RKO (cell line): ENCODE results near the gene TNS4.

Source experiments
- DNase-seq: peaks from one replicate; pipeline ENCODE4 v3.0.0-alpha.2; 2016; ENCODE audit warnings: low spot score

TNS4 gene

DNA sequence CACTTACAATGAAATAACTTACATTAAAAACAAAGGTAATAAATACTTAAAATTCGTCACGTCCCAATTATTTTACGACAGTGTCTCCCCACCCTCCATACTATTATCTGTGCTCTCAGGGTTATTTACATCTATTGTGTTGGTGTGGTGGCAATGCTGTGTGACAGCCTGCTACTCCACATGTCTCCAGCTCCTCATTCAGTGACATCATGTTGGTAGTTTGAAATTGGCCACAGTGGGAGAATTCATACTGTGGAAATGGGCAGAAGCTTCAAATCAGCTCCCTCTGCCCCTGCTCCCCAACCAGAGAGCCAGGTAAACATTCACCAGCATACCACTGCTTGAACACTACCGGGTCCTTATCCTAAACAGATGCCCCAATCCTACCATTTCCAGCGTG lies 6.3 kb downstream of the TNS4 start:
- no peak for DNase-seq

DNA sequence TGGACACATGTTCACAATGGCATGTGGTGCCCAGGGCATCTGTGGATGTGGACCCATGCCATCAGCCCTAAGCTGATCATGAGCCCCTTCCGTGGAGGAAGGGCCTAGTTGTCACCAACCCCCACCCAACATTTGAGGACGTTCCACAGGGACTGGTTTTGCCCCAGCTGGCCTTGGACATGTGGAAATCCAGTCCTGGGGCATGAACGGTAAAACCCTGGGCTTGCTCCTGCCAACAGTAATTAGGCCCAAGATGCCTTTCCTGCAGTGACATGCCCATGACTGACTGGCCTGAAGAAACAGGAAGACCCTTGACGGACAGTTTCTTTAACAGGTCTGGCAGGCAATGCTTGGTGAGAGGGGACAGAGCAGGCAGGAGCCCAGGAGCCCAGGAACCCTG lies 7.7 kb downstream of the TNS4 start:
- DNase-seq, result no peak

DNA sequence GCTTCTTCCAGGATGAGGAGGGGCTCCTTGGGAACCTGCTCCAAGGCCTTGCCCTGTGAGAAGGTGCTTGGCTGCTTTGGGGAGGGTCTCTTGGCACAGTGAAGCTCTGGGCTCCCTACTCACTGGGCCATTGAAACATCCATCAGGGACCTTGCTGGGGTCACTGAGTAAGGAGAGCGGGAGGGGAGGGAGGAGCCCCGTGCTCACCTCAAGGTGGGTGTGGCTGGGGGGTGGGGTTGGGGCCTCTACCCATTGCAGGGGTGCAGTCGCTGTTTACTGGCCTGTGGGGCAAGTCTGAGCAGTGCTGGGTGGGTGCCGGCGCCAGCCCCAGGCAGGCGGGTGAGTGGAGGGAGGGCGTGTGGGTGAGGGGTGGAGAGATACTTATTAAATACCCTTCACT lies 9.9 kb downstream of the TNS4 start:
- no peak for DNase-seq

DNA sequence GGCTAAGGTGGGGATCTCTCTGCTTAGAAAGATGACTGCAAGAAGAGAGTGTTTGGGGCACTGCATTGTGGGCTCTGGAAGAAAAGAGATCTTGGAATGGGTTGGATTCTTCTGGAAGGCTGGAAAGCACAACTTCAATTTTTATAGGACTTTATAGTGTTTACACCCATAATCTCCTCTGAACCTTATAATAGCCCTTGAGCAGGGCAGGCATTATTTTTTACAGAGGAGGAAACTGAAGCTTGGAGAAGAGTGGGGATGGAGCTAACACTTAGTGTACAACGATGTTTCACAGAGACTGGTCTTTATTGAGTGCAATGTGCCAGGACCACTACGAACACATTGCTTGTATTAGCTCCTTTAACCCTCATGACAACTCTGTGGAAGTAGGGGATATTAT lies 10.4 kb downstream of the TNS4 start:
- no peak for DNase-seq

DNA sequence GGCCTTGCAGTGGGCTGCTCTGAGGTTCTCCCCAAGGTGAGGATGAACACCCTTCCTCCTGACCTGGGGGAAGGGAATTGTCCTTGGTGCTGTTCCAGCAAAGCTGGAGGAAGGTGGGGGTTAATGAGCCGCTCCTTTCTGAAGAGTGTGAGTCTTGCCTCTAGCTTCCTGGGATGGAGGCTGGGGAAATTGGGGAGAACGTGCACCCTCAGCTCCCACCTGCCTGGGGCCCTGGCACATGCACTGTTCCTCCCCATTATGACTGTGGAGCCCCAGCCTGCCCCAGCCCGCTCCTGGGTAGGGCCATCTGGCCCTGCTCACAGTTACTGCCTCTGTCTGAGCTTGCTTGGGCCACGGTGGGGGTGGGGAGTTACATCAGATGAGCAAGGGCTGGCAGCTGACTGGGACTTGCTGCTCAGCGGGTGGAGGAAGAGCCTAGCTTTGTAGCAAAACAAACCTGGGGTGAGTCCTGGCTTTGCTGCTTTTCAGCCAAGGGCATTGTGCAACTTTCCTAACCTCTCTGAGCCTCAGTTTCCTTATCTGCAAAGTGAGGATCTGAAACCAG lies 11.1 kb downstream of the TNS4 start:
- DNase-seq, result no peak

DNA sequence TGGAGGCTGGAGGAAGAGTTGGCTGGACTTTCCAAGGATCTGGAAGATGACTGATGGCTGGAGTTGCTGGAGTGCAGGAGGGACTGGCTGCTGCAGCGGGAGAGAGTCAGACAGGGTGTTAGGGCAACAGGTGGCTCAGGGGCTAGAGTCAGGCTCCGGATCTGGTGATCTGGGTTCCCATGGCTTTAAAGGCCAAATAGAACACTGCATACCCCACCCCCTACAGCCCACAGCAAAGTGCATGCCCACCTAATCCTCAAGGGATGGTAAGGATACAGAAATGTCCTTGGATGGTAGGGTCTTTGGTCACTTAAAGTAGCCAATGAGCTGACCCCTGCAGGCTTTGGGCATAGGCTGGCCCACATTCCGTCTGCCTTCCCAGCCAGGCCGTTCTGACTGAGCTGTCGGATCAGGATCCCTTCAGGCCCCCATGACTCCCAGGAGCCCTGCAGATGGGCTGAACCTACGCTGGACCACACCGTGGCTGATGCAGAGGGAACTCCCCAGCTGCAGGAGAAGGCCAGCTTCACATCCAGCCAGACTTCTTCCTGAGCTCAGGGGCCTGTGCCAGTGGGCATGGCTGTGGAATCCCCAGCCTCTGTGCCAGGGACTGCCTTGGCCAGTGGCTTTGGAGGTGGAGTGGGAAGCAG lies 13.9 kb downstream of the TNS4 start:
- no peak for DNase-seq

DNA sequence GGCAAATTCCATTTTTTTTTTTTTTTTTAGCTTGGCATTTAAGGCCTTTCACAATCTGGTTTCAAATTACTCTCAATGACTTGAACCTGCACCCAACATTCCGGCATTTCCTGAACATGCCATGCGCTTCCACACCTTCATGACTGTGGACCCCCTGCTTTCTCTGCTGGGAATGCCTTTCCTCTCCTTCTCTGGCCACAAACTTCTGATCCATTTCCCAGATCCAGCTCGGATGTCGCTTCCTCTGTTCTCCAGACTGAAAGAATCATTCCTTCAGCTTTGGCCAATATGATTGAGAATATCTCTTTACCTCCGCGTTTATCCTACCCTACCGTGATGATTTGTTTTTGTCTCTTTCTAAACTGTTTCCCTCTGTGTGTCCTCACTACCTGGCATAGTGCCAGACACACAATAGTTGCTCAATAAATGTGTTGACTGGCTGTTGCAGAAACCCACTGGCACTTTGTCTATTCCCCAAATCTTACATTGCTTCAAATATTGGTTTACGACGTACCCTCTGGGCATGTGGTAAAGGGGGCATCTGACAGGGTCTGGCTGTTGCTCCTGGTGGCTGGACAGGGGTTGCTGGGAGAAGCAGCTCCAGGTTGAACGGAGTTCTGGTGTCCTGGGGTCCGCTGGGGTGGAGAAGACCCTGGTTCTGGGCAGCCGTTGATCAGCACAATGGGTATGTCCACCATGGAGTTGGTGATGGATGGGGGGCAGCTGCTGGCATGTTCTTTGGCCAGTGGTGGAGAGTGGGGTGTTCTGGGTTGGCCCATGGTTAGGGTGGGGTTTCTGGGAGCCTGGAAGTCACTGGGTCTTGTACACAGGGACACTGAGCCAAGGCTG lies 14.7 kb downstream of the TNS4 start:
- DNase-seq, result no peak

DNA sequence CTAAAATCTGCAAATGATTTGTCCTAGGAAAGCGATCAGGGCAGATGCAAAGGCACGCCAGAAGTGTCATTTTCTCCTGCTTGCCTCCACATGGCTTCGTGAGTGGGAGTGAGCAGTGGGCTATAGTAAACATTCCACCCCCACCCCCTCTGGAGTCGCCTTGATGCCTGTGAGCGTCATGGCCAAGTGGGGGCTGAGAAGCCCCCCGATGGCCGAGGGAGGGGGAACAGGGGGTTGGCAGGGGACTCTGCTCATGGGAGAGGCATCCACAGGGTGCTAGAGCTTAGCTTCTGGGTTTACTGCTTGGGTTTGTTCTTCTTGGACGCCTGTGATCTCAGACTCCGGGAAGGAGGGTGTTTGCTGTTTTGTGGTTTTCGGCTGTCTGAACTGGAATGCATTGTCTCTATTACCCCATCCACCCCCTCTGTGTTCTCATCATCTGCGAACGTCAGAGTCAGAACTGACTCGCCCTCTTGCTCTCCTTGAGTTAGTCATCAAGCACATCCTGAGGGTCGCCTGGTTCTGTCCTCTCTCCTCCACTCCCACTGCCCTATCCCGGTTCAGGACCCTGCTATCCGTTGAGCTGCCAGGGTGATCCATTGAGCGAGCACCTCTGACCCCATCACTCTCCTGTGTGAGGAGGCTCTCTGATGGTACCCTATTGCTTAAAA lies 15.4 kb downstream of the TNS4 start:
- peak; percentile 26 for DNase-seq

DNA sequence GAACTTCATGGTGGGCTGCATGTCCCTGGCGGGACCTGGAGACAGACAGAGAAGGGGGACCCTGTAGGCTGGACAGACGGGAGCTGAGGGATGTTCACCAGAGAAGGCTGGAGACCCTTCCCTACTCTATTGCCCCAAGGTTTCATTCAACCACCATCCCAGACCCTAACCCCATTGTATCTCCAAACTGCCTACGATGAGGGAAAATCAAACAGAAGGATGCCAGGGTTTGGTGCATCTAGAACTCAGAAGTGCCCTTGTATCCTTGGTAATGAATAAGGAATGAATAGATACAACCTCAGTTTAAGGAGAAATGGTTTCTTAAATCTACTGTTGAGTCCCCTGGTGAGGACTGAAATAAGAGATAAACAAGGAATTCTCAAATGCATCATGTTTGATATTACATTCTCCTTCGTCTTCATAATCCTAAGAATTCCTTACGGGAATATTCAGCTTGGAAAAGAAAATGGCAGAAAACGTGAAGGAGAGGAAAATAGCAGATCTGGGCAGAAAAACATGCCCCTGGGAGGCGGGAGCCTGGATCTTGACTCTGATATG lies 16.4 kb downstream of the TNS4 start:
- no peak for DNase-seq

DNA sequence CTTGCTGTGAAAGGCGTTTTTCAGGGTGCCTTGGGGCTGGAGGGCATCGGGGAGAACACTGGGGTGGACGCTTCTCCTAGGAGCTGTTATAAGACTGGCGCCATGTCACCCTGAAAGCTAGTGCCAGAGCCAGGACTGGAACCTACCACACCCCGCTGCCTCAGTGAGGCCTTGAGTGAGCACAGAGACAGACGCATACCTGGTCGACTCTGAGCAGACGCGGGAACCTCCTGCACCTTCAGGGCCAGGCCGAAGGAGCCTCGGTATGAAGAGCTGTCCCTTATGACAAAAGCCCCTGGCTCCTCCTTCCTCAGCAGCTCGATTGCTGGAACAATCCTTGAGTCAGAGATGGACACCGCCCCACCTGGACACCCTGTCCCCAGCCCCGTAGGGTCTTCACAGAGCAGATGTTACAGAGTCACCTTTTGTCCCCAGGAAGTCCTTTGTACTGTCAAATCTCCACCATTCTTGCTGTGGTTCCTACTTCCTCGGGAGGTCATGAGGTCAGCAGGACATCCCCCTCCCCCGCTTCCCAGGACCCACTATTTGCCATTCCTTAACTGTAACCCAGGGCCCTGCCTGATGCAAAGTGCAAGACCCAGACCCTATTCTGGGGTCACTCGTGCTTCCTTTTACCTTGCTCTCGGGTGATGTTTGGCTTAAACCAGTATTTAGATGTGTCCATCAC lies 17.0 kb downstream of the TNS4 start:
- no peak for DNase-seq

DNA sequence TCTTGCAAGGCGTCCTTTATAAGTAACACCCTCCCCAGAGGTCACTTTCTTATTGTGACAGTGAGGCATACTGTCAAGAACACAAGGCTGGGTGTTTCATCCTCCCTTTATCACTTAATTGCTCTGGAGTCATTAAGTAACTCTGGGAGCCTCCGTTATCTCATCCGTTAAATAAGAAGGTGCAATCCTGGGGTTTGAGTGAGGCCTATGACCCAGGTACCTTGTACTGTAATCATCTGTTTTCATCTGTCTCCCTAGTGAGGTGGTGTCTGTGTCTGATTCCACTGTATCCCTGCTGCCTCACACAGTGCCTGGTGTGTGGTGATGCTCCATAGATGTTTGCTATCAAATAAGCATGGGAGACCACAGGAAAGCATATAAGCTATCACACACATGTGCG lies 17.7 kb downstream of the TNS4 start:
- DNase-seq, result no peak

DNA sequence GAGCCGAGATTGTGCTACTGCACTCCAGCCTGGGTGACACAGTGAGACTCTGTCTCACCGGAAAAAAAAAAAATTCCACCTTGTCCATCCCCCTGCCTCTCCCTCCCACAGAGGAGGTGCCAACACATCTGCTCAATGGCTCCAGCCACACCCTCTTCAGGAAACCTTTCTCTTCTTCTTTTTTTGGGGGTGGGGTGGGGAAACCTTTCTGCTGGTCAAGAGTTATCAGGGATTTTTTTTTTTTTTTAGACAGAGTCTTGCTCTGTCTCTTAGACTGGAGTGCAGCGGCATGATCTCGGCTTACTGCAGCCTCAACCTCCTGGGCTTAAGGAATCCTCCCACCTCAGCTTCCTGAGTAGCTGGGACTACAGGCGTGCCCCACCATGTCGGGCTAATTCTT lies 18.7 kb downstream of the TNS4 start:
- no peak for DNase-seq

DNA sequence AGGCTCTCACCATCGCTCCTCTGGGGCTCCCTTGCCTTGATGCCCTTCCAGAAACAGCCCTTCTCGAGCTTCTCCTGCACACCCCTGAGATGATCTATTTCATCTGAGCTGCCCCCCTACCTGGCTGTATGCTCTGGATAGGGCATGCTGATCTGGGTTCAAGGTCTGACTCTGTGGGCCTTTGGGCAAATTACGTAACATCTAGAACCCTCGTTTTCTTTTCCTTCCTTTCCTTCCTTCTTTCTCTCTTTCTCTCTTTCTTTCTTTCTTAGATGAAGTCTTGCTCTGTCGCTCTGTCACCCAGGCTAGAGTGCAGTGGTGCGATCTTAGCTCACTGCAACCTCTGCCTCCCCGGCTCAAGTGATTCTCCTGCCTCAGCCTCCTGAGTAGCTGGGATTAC lies 20.3 kb downstream of the TNS4 start:
- no peak for DNase-seq

DNA sequence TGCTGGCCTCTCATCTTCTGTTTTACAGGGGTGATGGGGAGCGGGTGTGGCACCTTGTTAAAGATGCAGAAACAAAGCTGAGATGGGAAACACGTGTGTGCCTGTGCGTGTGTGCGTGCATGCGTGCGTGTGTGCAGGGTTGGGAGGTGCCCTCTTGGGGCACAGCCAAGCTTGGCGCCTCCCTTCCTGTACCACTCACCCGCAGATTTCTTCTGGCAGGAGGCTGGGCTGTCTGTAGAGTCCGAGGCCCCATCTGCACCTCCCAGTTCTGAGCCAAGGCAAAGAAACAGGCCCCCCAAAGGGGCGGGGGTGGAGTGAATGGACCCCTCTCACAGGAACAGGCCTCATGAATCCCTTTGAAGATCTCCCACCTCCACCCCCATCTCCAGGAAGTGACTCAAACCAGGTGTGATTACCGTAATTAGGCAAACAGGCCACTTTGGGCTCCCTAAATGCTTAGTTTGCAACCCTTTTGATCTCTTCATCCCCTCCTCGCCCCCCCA lies 20.9 kb downstream of the TNS4 start:
- no peak for DNase-seq

DNA sequence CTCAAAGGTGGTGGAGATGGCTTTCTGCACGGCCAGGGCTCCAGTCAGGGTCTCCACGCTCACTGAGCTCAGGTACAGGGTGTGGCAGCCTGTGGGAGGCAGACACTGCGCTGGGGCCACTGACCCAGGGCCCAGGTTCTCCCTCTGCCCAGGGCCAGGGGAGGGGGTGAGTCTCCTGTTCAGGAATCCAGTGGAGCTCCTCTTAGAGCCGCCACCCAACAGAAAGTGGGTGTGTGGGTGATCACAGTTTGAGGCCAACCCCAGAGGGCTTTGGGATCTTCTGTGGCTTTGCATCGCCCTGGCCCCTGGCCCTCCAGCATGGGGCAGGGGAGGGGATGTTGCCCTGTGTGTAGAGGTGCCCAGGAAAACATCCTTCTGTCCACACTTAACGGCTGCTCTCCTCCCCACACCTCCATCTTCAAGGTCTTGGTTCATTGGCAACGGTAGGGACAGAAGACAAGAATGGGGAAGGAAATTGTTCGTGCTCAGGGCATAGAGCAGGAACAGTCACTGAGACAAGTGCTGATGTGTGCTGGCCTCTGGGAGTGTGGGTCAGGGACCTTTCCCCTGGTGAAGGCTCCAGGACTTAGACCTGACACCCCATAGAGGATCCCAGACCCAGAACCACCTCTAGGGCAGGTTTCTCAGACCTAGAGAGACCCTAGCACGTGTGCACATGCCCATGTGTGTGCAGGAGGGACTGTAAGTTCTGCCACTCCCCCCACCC lies 21.5 kb downstream of the TNS4 start:
- DNase-seq, result no peak

DNA sequence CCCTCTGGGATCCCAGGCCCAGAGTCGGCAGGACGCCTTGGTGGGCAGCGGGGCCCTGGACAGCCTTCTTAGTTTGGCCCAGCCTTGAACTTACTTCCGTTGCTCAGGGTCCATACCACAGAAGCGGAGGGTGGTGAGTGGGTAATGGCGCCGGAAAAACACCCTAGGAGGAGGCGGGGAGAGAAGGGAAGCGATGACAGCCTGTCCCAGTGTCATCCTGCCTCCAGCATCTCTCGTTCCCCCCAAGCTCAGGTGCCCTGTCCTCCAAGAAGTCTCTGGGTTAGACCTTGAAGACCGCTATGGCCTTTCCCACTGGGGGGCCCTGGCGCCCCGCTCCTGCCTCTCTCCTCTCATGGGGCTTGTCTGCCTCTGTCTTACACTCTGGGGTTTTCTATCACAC lies 22.9 kb downstream of the TNS4 start:
- no peak for DNase-seq

DNA sequence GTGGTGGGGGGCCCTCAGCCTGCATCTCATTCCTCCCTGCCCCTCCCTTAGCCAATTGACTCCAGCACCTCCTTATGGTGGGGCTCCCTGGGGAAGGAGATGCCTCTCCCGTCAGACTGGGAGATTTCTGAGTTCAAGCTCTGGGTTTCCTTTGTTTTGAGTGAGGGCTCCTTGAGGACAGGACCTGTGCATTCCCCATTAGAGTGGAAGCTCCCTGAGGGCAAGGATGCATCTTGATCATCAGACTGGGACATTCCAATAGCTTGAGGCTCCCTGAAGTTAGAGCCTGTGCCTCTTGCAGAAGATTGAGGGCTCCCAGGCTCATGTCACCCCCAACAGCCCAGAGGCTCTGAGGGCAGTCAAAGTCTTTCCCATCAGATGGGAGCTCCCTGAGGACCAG lies 23.6 kb downstream of the TNS4 start:
- DNase-seq, result no peak

DNA sequence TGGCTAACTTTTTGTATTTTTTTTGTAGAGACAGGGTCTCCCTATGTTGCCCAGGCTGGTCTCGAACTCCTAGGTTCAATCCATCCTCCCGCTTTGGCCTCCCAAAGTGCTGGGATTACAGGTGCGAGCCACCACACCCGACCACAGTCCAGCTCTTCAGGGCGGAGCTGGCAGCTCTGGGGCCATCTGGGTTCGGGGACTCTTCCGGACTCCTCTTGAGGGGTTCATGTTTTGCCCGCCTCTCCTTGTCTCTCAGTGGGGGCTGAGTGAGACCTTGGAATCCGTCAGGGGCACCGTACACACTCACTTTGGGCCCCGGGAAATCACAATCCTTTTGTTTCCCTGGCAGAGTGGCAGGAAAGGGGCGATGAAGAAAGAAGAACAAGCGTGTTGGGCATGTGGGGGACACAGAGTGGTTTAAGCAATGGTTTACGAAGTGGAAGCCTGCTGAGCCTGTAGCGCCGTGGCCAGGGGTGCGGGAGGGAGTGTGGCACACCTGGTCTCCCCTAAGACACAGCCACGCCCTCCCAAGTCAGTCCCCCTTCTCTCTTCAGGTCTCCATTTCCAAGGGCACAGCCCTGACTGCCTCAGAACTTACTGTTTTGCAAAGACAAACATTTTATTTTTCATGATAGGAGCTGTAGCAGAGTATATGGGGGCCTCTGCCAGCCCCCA lies 26.1 kb downstream of the TNS4 start:
- no peak for DNase-seq

DNA sequence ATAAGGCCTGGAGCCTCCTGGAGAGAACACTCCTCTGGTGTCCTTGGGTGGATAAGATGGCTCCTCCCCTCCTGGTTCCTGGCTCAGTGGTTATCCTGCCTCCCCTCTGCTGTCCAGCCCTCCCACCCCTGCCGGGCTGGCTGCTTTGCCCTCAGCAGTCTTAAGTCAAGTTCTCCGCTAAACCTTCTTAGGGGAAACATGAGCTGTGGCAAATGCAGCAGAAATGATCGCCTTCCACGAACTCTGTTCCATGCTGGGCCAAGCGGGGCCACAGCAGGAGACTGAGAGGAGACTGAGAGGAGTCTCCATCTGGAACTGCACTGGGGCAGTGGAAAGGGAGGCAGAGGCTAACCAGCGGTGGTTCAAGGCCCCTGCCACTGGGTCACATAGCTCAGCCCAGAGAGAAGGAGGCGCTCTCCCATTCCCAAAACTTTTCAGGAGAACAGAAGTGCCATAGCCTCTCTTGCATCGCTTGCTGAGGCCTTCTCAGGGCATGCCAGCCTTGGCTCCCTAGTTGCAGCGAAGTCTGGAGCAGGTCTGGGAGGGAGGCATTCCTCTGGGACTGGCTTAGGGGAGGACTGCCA lies 26.9 kb downstream of the TNS4 start:
- no peak for DNase-seq
